Putamen (tissue), 1 donor: ENCODE measurements around the gene SLCO3A1.

Experiments used
- DNase-seq: peaks from one replicate; pipeline ENCODE4 v3.0.0-alpha.2; 2016; ENCODE audit warnings: low spot score

SLCO3A1 gene

DNA sequence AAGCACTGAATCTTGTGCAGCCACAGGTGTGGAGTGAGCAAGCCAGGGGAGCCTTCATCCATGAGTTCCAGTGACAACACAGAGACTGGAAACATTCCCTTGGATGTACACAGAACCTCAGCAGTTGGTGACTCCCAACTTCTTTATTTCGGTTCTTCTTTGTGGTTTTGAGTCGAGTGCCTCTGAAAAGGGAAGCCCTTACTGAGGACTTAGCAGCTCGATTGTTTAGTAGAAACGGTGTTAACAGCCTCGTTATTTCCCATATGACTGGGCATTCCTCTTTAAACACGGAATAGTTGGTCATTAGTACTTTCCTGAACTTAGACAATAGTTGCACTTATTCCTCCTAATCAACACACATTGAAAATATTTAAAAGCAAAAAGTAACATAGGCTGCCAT is 7.7 kb downstream of the SLCO3A1 start:
- no peak for DNase-seq

DNA sequence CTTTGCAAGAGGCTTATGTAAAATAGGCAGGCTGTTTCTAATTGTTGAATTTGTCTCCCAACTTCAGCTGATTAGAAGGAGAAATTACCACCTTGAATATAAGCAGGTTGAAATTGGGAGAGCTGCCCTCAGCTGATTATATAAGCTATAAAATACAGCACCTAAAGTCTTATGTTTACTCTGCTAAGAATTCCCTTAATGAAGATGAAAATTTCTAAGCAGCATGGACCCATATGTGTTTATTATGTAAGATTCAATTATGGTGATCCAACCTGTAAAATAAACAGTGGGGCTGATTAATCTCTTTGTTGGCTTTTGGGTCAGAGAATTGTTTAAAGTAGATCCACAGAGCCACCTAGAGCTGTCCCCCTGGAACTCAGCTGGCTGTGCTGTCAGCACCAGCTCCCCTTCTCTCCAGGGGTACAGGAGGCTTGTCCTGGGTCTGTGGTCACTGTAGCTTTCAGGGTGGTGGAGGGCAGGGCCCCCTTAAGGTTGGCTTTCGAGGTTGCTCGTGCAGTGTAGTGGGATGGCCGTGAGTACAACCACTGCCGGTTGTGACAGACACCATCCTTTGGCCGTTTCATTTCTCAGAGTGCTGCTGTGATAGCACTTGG is 9.5 kb downstream of the SLCO3A1 start:
- DNase-seq, result no peak

DNA sequence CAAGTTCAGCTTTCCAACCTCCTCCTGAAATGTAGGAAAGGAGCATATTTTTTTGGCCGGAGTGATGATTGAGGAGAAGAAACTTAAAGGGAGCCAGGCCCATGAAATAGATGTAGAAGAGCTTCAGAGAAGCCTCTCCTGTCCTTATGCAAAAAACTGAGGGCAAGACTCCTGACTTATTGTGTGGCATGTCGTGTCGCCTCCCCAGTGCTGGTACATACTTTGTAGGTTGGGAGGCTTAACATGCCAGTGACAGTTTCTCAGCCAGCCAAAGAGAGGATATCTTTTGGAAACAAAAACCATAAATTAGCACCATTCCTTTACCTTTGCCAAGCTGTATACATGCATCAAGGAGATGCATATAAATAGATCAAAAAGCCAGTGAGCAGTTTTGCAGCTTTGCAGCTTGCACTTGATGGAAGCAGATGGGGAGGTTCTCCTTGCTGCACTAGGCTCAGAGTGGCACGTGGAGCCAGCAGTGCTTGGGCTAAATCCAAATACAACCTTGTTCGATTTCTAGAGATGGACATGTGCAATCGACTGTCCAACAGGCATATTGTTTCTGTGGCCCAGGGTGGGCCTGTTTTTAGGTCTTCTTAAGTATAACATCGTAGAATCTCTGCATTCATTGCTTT is 10.2 kb downstream of the SLCO3A1 start:
- DNase-seq, result no peak

DNA sequence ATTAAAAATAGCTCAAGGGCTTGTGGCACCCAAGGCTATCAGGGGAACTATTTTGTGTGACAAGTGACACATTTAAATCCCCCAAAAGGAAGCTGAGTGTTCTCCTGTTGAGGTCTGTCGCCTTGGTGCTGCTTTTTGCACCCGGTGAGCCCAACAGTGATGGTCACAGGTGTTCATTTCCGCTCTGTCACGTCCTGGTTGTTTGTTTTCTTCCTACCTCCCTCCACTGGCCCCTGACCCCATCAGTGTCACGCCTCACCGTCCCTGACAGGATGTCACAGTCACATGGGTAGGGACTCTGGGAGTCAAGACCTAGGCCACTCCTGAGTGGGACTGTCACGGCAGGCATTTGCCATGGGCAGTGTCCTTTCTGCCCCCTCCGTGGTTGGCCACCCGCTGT is 11.2 kb downstream of the SLCO3A1 start:
- no peak for DNase-seq

DNA sequence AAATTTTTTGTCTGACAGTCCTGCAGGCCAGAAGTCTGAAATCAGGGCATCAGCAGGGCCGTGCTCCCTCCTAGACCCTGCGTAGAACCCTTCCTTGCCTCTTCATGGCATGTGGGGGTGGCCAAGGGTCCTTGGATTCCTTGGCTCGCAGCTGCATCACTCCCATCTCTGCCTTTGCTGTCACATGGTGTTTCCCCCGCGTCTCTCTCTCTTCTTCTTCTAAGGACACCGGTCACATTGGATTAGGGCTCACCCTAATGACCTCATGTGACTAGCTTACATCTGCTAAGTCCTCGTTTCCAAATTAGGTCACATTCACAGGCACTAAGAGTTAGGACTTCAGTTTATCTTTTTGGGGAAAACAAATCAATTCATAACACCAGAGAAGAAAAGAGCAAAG is 12.0 kb downstream of the SLCO3A1 start:
- DNase-seq, result no peak

DNA sequence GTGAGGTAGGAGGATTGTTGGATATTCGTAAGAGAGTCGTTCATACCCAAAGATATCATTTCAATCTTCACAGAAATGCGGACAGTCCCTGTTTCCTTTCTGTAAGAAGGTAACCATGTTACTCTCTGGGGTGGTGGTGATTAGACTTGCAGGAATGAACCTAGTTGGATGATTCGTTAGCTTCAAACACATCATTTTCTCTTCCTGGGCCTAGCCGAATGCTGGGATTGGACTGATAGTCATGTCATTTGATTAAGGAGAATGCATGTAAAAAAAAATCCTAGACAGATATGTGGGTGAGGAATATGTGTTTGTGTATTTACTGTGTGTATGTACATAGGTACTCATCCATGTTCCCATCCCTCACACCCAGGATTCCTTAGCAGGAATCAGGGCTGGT is 12.4 kb downstream of the SLCO3A1 start:
- DNase-seq, result no peak

DNA sequence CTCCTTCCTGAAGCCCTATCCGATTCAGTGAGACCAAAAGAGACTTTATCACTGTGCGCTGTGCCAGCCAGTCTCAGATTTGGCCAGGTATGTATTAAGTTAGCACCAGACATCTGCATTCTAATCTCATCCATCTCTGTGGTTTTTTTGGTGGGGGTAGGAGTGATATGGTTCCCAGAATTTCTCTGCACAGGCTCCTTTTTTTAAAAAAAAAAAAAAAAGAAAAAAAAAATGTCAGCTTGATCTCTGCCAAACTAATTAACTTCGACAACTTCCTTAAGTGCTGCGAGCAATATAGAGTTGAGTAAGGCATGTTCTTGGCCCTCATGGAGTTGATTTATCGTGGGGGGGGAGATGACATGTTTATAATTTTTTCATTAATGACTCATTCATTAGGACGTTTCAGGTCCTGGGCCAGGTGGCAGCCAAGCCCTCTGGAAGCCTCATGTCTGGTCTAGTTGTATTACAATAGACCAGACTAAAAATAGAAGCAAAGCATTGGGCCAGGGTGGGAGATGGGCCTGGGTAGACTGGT is 12.9 kb downstream of the SLCO3A1 start:
- no peak for DNase-seq

DNA sequence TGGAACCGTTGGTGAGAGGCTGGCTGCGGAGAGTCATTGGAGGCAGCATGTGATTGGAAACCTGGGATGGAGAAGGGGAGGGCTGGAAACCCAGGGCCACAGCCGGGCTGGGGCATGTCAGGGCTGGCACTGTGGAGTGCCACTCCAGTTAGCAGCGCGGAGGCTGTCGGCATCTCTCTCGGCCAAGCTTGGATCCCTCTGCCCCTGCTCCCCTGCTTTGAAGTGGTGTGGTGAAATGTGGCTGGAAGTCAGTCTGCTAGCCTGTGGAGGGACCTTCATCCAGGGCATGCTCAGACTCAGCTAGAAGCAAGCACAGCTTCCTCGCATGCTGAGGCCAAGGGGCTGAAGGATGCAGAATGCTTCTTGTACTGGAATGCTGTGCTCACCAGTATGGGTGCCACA is 13.5 kb downstream of the SLCO3A1 start:
- DNase-seq, result no peak

DNA sequence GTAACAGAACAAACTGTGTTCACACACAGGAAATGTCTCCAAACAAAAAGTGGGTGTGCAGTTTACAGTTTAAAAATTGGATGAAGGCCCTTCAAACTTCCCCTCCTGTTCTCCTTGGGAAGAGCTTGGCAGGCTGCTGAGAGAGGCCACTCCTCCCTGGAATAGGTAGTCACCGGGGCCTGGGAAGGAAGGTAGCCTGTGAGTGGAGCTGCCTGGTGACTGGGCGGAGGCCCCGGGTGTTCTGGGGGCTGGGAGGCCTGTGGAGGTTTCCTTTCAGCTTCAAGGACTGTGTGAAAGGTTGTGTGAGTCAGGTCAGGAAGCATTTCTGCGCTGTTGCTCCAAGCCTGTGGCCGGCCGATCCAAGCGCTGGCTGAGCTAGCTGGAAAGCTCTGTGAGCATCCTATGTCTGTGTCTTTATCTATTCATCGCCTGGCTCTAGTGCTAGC is 14.1 kb downstream of the SLCO3A1 start:
- DNase-seq, result no peak

DNA sequence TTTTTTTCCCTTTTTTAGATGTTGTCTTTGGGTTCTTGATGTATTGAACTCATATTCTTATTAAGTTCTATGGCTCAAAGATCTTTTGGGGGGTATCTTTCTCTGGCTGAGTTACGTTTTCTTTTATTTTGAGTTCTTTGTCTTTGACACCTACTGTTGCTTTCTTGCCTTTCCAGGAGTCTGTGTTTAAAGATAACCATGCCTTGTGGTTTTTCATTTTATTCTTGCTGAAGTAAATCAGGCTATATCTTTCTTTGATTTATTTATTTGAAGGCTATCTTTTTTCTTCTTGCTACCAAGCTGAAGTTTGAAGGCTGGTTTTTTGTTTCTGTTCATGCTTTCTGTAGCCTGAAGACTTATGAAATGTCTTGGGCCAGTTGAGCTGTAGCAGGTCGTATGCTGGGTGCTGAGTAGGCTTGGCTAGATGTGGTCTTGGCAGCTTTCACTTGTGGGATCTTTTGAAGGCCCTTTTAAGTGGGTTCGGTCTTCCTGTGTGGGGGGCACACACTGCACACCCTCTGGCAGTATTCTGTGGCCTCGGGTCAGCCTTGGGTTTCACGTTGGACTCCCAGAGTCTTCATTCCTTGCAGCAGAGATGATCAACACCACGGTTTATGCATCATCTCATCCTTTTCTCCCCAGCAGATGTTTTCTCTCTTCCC is 17.5 kb downstream of the SLCO3A1 start:
- DNase-seq, result no peak

DNA sequence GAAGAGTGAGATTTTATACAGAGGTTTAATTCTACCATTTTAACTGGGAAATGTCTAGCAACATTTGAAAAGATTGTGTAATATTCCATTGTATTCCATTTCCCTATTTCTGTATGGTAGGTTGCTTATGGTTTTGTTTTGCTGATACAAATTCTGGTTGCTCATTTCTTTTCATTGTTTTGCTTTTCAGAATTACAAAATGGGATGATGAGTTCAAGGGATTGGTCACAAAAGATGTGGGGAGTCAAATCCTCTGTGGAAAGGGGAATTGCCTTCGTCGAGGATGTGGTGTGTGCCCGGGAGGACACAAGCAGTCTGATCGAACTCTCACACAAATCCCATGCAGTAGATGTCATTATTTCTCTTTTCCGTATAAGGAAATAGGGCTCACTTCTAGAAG is 18.3 kb downstream of the SLCO3A1 start:
- DNase-seq, result no peak

DNA sequence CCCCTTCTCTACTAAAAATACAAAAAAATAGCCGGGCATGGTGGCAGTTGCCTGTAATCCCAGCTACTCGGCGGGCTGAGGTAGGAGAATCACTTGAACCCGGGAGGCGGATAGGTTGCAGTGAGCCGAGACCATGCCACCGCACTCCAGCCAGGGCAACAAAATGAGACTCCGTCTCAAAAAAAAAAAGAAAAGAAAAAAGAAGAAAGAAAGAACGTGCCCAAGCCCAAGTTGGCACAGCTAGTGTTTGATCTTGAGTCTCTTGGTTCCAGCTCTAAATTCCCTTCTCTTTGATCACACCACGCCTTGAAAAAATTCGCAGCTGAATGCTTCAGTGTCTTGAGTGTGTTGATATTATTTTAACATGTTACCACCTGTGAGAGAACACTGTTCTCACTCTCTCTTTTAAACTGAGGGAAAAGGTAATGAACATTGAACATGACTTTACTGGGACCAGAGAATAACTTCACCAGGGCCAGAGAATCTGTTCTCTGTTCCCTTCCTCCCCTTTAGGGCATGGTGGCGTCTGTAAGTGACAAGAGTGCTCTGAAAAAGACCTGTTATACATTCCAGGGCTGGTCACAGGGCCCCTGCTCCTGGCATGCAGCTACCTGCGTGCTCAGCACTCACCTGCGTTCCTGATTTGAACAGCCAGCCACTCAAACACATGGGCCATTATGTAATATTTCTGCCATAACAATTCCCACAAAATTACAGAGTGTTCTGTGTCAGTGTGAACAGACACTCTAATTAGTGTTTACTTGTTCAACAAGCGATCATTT is 19.0 kb downstream of the SLCO3A1 start:
- DNase-seq, result no peak

DNA sequence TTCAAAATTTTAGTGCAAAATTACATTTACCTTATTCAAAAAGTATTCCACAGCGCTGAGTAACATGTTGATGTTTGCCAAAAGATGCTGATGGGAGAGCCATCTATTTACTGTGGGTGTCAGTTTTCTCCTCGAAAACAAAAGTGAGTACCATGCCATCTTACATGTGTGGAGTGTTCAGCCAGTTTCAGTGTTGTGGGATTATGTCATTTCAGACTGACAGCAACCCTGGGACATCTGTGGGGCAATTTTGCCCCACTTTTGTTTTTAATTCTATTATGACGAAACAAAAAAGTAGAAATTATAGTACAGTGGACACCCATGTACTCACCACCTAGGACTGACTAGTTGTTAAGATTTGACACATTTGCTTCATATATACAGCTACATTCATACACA is 19.6 kb downstream of the SLCO3A1 start:
- no peak for DNase-seq

DNA sequence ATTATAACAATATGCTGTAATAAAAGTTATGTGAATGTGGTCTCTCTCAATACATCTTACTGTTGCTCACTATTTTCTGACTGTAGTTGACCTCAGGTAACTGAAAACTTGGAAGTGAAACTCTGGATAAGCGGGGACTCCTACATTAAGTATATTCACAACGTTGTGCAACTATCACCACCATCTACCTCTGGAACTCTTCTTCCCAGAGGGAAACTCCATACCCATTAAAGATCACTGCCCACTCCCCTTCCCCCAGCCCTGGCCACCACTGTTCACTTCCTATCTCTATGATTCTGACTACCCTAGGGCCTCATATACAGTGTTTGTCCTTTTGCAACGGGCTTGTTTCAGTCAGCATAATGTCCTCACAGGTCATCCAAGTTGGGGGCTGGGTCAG is 20.7 kb downstream of the SLCO3A1 start:
- DNase-seq, result no peak

DNA sequence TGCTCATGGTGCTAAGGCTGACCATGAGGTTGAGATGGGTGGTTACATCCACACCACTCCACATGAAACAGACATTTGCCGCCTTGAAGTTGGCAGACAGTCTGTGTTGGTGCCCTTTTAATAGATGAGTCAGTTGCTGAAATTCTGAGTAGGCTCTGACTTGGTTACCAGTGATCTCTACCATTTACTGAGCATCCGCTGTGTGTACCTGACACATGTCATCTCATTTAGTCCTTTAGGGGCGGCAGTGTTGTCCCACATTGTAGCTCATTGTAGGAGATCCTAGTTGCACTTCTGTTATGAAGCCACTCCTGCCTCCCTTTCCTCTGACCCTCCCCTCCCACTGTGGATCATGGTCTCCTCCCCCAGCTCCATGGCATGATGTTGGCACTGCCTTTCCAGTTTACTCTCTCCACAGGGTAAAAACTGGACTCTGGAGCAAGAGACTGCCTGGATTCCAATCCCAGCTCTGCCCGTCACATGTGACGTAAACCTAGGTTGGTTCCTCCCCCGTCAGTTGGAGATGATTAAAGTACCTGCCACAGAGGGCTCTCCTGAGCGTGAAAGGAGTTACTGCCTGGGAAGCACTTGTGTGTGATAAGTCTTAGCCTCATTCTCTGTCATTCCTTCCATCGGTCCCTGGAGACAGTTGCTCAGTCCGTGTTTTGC is 21.6 kb downstream of the SLCO3A1 start:
- DNase-seq, result no peak

DNA sequence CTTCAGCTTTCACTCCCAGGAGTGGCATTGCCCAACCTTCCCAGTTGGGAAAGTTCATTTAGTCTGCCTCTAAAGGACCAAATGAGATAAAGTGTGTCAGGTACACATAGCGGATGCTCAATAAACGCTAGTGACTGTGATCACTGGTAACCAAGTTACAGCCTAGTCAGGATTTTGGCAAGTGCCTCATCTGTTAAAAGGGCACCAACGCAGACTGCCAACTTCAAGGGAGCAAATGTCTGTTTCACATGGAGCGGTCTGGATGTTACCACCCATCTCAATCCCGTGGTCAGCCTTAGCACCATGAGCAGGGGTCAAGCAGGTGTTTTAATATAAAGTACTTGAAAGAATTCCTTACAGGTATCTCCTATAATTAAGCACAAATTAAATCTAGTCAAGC is 22.7 kb downstream of the SLCO3A1 start:
- DNase-seq, result no peak

DNA sequence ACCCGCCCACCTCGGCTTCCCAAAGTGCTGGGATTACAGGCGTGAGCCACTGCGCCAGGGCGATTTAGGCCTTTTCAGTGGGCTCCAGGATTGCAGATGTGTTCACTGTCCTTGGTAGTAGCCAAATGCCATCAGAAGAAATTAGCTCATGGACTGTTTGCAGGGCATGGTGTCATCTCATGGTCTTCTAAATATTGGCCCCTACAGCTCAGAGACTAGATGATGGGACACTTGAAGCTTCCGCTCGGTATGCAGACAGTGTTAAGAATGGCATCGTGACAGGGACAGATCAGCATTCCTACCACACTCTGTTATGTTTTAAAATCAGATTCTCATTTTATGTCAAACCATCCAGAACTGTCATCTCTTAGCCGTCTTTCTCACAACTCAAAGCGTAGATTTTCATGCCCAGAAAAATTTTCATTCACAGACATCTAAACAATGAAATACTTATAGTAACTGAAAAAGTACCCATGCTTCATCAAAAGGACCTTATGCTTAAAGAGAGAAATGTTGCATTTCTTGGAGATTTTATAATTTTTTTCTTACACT is 24.9 kb downstream of the SLCO3A1 start:
- no peak for DNase-seq

DNA sequence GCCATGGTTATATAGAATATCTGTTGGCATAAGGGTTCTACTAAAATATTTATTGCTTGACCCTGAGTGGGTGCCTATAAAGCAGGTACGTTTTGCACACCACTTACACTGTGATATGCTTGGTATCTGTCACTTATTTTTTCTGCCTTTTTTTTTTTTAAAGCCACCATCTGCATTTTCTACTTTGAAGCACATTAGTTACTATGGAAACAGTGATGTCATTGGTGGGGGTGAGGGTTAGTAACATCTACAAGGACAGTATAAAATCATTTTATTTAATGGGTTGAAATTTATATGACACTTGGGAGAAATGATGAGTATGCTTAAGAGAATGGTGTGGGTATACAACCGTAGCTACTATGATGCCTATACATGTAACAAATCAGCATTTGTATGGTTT is 25.6 kb downstream of the SLCO3A1 start:
- DNase-seq, result no peak

DNA sequence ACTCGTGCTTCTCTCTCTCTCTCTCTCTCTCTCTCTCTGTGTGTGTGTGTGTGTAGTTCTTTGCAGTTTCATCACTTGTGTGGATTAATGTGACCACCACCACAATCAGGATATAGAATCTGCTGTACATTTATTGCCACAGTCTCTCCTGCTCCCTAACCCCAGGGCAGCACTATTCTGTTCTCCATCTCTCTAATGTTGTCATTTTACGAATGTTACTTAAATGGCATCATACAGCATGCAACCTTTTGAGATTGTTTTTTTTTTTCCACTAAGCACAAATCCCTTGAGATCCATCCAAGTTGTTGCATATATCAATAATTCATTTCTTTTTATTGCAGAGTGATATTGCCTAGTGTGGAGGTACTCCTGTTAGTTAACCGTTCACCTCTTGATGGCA is 26.9 kb downstream of the SLCO3A1 start:
- DNase-seq, result no peak

DNA sequence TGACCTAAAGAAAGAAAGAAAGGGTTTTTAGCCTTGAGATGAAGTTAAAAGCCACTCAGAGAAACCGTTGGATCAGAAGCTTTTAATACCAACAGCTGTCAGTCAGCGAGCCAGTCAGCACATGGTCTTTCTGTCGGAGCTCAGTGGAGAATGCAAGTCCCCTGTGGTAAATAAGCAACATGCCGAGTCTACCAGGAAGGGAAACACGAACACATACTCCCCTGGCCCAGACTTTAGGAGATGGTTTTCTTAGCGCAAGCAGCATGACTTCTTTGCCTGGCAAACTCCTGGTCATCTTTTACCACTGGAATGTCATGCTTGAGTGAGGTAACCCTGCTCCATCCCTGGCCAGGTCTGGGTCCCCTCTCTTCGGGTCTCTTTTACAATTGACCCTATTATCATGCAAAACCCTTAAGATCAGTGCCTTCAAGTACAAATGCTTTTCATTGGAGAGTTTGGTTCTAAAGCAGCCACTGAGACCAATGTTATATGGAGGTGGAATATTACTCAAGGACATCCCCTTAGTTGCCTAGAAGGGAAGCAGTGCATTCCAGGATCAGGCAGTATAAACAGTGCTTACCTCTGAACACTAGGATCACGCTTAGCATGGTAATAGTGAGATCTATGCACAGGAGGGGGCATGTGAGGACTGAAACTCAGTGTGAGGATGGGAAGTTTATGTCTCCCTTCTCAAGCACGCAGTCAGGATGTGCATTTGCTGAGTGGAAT is 28.2 kb downstream of the SLCO3A1 start:
- DNase-seq, result no peak
